Smooth muscle cell (in vitro differentiated cells): ENCODE data around the gene PARD3B. TPM values are rescaled to one million over a fixed set of nuclear protein-coding genes. Genes with fewer than 3 reads are reported as not detected.

Experiments used
- DNase-seq: peaks from one replicate; lab custom pipeline; 2025; ENCODE audit not compliant: unreplicated experiment; lab: John Stamatoyannopoulos, UW
- H2AFZ ChIP-seq: fragments of 200-600 bp; sonication (generic); 2 replicates; pipeline ENCODE4 v1.6.0; 2016; ENCODE audit warnings: antibody characterized with exemption, low read depth, mild to moderate bottlenecking
- H3F3A ChIP-seq: fragments of 200-600 bp; sonication (generic); 2 replicates; pipeline ENCODE4 v1.6.0; 2017; ENCODE audit warnings: antibody characterized with exemption, low read depth
- H3K27ac ChIP-seq: fragments of 200-600 bp; sonication (generic); 2 replicates; pipeline ENCODE4 v1.5.1; 2016; ENCODE audit warnings: low read depth, mild to moderate bottlenecking
- H3K27me3 ChIP-seq: fragments of 200-600 bp; sonication (generic); 2 replicates; pipeline ENCODE4 v1.6.1; 2016; ENCODE audit warnings: low read depth, mild to moderate bottlenecking
- H3K36me3 ChIP-seq: fragments of 200-600 bp; sonication (generic); 2 replicates; pipeline ENCODE4 v1.5.1; 2016; ENCODE audit warnings: low read depth
- H3K4me1 ChIP-seq: fragments of 200-600 bp; sonication (generic); 2 replicates; pipeline ENCODE4 v1.5.1; 2016; ENCODE audit warnings: low read depth
- H3K4me2 ChIP-seq: fragments of 200-600 bp; sonication (generic); 2 replicates; pipeline ENCODE4 v1.6.0; 2016; ENCODE audit warnings: mild to moderate bottlenecking
- H3K4me3 ChIP-seq: fragments of 200-600 bp; sonication (generic); 2 replicates; pipeline ENCODE4 v1.5.1; 2016; ENCODE audit warnings: mild to moderate bottlenecking
- H3K79me2 ChIP-seq: fragments of 200-600 bp; sonication (generic); 2 replicates; pipeline ENCODE4 v1.6.0; 2016; ENCODE audit warnings: low read depth, mild to moderate bottlenecking
- H3K9ac ChIP-seq: fragments of 200-600 bp; sonication (generic); 2 replicates; pipeline ENCODE4 v1.6.0; 2016; ENCODE audit warnings: low read depth
- H3K9me3 ChIP-seq: fragments of 200-600 bp; sonication (generic); replicated peaks from 2 replicates; pipeline ENCODE4 v1.5.1; 2016; ENCODE audit warnings: low read depth
- H4K20me1 ChIP-seq: fragments of 200-600 bp; sonication (generic); 2 replicates; pipeline ENCODE4 v1.6.0; 2016; ENCODE audit warnings: low read depth
- CTCF ChIP-seq: fragments of 200-600 bp; sonication (generic); IDR thresholded peaks from 2 replicates; pipeline ENCODE4 v1.5.1; 2017; ENCODE audit warnings: borderline replicate concordance, mild to moderate bottlenecking, antibody characterized with exemption; ENCODE audit not compliant: insufficient read depth, poor library complexity, severe bottlenecking
- WGBS: methylation state at CpG from one replicate; pipeline ENCODE4 v1.1.7; 2016; ENCODE audit warnings: low lambda C conversion rate; 5-methylcytosine and 5-hydroxymethylcytosine counted together
- polyA plus RNA-seq: library from polyadenylated mRNA; unstranded; fragments of >200 nt; fragmentation: Nextera tagmentation; extraction: Ambion mirVana; gene quantifications from 2 replicates; pipeline ENCODE4 v1.2.1, GENCODE V29; 2016
- total RNA-seq: library from RNA; depleted of rRNA; stranded (reverse); fragments of >200 nt; gene quantifications from 2 replicates; pipeline ENCODE4 v1.2.3, GENCODE V29; 2014

PARD3B gene
- total and polyA plus RNA-seq, 2 experiments from 2014 or later = 3.3 to 12.2 TPM

GRCh38 chr2:205274801-205275200 is 729.5 kb downstream of the PARD3B start:
- Histone ChIP-seq H3F3A (no peaks in the 10 kb centered on the region), H3K79me2 (no peaks in the 10 kb centered on the region), H3K27me3 (no peaks in the 10 kb centered on the region), H3K4me3 (no peak overlapping the region), H2AFZ (no peak overlapping the region), H3K9ac (no peak overlapping the region), H3K36me3 (no peaks in the 10 kb centered on the region), H3K9me3 (no peaks in the 10 kb centered on the region), H3K4me2 (no peak overlapping the region), H3K27ac (no peak overlapping the region), H4K20me1 (no peaks in the 10 kb centered on the region), H3K4me1 (peaks cover 11% of the 10 kb centered on the region)
- DNase-seq = no peak
- 67% methylated on average over 3 of the region's 3 CpGs for WGBS
- no peak for TF ChIP-seq CTCF

DNA sequence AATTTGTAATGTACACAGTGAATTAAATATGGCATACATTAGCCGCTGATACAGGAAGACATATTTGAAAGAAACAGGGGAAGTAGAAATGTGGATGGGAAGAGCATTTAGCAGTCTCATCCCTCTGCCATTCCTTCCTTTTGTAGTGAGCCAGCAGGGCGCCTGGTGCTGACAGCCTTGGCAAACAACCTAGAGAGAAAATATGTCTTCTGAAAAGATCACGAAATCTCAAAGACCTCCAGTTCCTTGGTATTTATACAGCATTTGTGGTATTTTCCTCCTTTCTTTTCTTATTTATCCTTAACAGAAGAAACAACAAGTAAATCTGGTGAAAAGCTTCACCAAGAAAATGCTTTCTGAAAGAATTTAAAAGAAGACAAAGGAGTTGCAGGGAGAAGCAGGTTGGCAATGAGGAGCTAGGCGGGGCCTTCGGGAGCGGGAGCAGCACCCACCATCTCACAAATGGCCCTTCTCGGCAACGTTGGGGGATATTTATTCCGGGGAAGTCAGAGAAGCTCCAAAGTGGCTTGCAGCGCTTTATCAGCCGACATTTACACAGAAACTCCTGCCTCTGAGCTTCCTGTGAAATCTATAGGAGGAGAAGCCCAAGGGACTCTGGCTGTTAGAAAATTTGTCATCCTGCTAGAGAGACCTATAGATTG is 731.0 kb downstream of the PARD3B start:
- H3K4me2 ChIP-seq = no peak overlapping the region
- peaks cover 11% of the 10 kb centered on the region for H3K4me1 ChIP-seq
- no peaks in the 10 kb centered on the region for H4K20me1 ChIP-seq
- H3K79me2 ChIP-seq = no peaks in the 10 kb centered on the region
- no peak overlapping the region for H3K4me3 ChIP-seq
- 73% methylated on average over 11 of the region's 11 CpGs for WGBS
- no peak overlapping the region for H2AFZ ChIP-seq
- H3F3A ChIP-seq = no peaks in the 10 kb centered on the region
- no peak overlapping the region for H3K9ac ChIP-seq
- no peak for DNase-seq
- H3K27ac ChIP-seq = no peak overlapping the region
- no peaks in the 10 kb centered on the region for H3K27me3 ChIP-seq
- TF ChIP-seq CTCF = no peak
- H3K9me3 ChIP-seq = no peaks in the 10 kb centered on the region
- no peaks in the 10 kb centered on the region for H3K36me3 ChIP-seq

GRCh38 chr2:205280596-205281236 is 735.4 kb downstream of the PARD3B start:
- H3F3A ChIP-seq = no peaks in the 10 kb centered on the region
- DNase-seq = no peak
- no peak overlapping the region for H3K4me3 ChIP-seq
- no peaks in the 10 kb centered on the region for H3K36me3 ChIP-seq
- no peaks in the 10 kb centered on the region for H3K27me3 ChIP-seq
- H2AFZ ChIP-seq = no peak overlapping the region
- no peak for TF ChIP-seq CTCF
- no peaks in the 10 kb centered on the region for H3K9me3 ChIP-seq
- H4K20me1 ChIP-seq = no peaks in the 10 kb centered on the region
- no peak overlapping the region for H3K4me2 ChIP-seq
- H3K79me2 ChIP-seq = no peaks in the 10 kb centered on the region
- peaks cover 4% of the 10 kb centered on the region for H3K4me1 ChIP-seq
- no peak overlapping the region for H3K27ac ChIP-seq
- 86% methylated on average over 5 of the region's 5 CpGs for WGBS
- no peak overlapping the region for H3K9ac ChIP-seq
